Activated naive CD8-positive, alpha-beta T cell (primary cell): ENCODE results near the gene CNR2.
"Not testable (repeated sequence)": the region's sequence is repeated elsewhere in the genome, so short reads cannot be mapped to it uniquely, and the experiment has no call there.

Experiments used
- H3K27ac Mint-ChIP-seq: one replicate; pipeline ENCODE4 v1.8.0; 2021; ENCODE audit warnings: mixed read lengths
- H3K27me3 Mint-ChIP-seq: one replicate; pipeline ENCODE4 v1.8.0; 2021; ENCODE audit warnings: mixed read lengths
- H3K36me3 Mint-ChIP-seq: one replicate; pipeline ENCODE4 v1.8.0; 2021; ENCODE audit warnings: mixed read lengths
- H3K4me1 Mint-ChIP-seq: one replicate; pipeline ENCODE4 v1.8.0; 2021; ENCODE audit warnings: low read depth, mixed read lengths
- H3K4me3 Mint-ChIP-seq: one replicate; pipeline ENCODE4 v1.8.0; 2021; ENCODE audit warnings: mild to moderate bottlenecking, mixed read lengths
- H3K9me3 Mint-ChIP-seq: one replicate; pipeline ENCODE4 v1.8.0; 2021; ENCODE audit warnings: low read depth, mixed read lengths

The CNR2 gene

DNA sequence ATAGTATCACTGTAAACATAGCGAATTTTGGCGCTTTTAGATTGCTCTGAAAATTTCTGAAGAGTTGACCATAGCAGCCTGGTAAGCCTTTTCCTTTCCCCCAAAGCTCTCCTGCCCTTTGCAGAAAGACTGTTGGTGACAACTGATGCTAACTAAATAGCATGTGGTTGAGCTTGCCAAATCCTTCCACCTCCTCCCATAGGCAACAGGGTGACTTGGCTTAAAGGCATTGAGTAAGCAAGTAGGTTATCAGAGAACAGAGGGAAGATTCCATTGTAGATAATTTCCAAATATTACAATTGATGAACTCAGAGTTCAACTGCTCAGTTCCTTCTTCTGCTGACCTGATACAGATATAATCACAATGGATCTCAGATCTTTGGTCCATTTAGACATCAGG lies 68.0 kb downstream of the CNR2 start:
- no peaks in the 10 kb centered on the region for H3K4me1 Mint-ChIP-seq
- H3K27ac Mint-ChIP-seq: peak overlapping the region; percentile 5
- H3K9me3 Mint-ChIP-seq: no peaks in the 10 kb centered on the region

DNA sequence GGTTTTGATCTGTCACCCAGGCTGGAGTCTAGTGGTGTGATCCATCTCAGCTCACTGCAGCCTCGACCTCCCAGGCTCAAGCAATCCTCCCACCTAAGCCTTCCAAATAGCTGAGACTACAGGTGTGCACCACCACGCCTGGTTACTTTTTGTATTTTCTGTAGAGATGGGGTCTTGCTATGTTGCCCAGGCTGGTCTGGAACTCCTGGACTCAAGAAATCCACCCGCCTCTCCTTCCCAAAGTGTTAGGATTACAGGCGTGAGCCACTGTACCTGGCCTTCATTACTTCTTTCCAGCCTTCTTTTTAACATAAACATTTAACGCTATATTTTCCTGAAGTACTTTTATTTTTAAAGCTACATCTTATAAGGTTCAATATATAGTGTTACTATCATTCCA lies 69.5 kb downstream of the CNR2 start:
- no peak overlapping the region for H3K4me3 Mint-ChIP-seq
- peaks cover 20% of the 10 kb centered on the region for H3K36me3 Mint-ChIP-seq
- H3K4me1 Mint-ChIP-seq: peaks cover under 1% of the 10 kb centered on the region
- H3K9me3 Mint-ChIP-seq: no peaks in the 10 kb centered on the region
- H3K27ac Mint-ChIP-seq: no peak overlapping the region
- H3K27me3 Mint-ChIP-seq: no peaks in the 10 kb centered on the region

More for the DNA sequence above, 68.0 kb downstream of the CNR2 start:
- Mint-ChIP-seq H3K27me3 (no peaks in the 10 kb centered on the region), H3K36me3 (peaks cover 20% of the 10 kb centered on the region), H3K4me3 (no peak overlapping the region)

DNA sequence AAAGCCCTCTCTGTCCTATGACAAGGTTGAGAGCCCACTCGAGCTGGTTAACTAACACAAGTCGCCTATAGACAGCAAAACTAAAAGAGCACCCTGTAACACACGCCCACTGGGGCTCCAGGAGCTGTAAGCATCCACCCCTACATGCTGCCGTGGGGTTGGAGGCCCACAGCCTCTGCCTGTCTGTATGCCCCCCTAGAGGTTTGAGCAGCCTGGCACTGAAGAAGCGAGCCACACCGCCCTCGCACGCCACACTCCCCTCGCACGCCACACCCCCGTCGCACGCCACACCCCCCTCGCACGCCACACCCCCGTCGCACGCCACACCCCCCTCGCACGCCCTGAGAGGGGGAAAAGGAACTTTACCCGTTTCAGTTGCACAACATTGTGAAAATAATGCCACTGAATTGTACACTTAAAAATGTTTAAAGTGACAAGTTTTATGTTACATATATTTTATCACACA lies 74.7 kb downstream of the CNR2 start:
- Mint-ChIP-seq H3K27me3 (no peaks in the 10 kb centered on the region), H3K4me3 (peak overlapping the region; percentile 70), H3K4me1 (peaks cover 11% of the 10 kb centered on the region), H3K27ac (peak overlapping the region; percentile 41), H3K9me3 (no peaks in the 10 kb centered on the region), H3K36me3 (no peaks in the 10 kb centered on the region)

DNA sequence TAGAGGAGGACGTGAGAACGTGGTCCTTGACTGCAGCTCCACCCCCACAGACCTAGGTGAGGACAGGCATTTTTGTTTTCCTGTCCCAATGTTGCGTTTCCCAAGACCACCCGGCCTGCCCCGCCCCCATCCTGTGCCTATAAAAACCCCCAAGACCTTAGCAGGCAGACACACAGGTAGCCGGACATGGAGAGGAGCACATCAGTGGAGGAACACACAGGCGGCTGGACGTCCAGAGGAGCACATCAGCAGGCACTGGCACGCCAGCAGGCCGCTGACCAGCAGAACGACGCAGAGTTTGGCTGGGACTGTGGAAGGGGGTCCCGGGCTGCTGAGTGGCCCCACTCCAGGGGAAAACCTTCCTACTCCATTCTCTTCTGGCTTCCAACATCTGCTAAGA lies 75.3 kb downstream of the CNR2 start:
- peak overlapping the region; percentile 41 for H3K27ac Mint-ChIP-seq
- H3K27me3 Mint-ChIP-seq: no peaks in the 10 kb centered on the region
- no peaks in the 10 kb centered on the region for H3K36me3 Mint-ChIP-seq
- H3K4me3 Mint-ChIP-seq: peak overlapping the region; percentile 70
- H3K4me1 Mint-ChIP-seq: peaks cover 11% of the 10 kb centered on the region
- no peaks in the 10 kb centered on the region for H3K9me3 Mint-ChIP-seq

DNA sequence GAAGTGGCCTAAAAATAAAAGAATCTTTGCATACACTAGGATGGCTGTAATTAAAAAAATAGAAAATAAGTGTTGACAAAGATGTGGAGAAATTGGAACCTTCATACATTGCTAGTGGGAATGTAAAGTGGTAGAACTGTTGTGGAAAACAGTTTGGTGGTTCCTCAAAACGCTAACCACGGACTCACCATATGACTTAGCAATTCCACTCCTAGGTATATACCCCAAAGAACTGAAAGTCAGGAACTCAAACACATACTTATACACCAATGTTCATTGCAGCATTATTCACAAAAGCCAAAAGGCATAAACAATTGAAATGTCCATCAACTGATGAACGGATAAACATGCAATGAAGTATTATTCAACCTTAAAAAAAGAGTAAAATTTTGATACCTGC lies 77.1 kb downstream of the CNR2 start:
- Mint-ChIP-seq H3K4me3 (no peak overlapping the region), H3K36me3 (no peaks in the 10 kb centered on the region), H3K27ac (no peak overlapping the region), H3K27me3 (no peaks in the 10 kb centered on the region), H3K4me1 (peaks cover 11% of the 10 kb centered on the region), H3K9me3 (no peaks in the 10 kb centered on the region)

DNA sequence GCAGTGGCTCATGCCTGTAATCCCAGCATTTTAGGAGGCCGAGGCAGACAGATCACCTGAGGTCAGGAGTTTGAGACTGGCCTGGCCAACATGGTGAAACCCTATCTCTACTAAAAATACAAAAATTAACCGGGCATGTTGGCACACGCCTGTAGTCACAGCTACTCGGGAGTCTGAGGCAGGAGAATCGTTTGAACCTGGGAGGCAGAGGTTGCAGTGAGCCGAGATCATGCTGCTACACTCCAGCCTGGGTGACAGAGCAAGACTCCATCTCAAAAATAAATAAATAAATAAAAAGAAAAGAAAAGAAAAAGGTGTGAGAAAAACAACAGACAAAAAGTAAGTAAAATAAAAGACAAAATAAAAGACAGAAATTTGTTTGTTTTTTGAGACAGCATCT lies 79.0 kb downstream of the CNR2 start:
- peaks cover 11% of the 10 kb centered on the region for H3K4me1 Mint-ChIP-seq
- not testable (repeated sequence) for H3K27me3 Mint-ChIP-seq, H3K4me3 Mint-ChIP-seq, H3K9me3 Mint-ChIP-seq, H3K27ac Mint-ChIP-seq, H3K36me3 Mint-ChIP-seq

DNA sequence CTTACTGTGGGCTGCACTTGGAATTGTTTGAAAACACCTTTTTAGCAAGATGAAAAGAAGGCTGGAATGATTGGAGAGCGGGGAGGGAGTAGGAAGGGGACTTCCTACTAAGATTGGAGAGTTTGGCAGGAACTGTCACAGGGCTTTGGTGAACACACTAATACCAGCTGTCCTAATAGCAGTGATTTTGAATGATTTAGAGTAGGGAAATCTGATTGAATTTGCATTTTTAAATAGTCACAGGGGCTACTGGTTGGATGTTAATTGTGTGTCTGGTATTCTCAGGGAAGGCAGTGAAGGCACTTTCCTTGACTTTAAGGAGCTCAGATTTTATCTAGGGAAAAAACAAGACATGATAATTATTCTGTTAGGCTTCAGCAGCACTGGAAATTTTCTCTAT lies 85.4 kb downstream of the CNR2 start:
- no peak overlapping the region for H3K27ac Mint-ChIP-seq
- H3K4me3 Mint-ChIP-seq: no peak overlapping the region
- H3K27me3 Mint-ChIP-seq: no peaks in the 10 kb centered on the region

DNA sequence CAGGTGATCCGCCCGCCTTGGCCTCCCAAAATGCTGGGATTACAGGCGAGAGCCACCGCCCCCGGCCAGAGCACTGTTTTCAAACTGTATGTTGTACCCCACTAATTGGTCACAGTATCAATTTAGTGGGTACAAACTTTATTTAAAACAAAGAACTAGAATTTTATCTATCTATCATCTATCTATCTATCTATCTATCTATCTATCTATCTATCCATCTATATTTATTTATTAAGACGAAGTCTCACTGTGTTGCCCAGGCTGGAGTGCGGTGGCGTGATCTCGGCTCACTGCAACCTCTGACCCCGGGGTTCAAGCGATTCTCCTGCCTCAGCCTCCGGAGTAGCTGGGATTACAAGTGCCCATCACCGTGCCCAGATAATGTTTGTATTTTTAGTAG lies 86.6 kb downstream of the CNR2 start:
- H3K4me3 Mint-ChIP-seq, H3K36me3 Mint-ChIP-seq, H3K27ac Mint-ChIP-seq, H3K9me3 Mint-ChIP-seq, H3K27me3 Mint-ChIP-seq: not testable (repeated sequence)
- peaks cover 13% of the 10 kb centered on the region for H3K4me1 Mint-ChIP-seq

More for the DNA sequence above, 85.4 kb downstream of the CNR2 start:
- Mint-ChIP-seq H3K36me3 (no peaks in the 10 kb centered on the region), H3K4me1 (peaks cover 13% of the 10 kb centered on the region), H3K9me3 (no peaks in the 10 kb centered on the region)

DNA sequence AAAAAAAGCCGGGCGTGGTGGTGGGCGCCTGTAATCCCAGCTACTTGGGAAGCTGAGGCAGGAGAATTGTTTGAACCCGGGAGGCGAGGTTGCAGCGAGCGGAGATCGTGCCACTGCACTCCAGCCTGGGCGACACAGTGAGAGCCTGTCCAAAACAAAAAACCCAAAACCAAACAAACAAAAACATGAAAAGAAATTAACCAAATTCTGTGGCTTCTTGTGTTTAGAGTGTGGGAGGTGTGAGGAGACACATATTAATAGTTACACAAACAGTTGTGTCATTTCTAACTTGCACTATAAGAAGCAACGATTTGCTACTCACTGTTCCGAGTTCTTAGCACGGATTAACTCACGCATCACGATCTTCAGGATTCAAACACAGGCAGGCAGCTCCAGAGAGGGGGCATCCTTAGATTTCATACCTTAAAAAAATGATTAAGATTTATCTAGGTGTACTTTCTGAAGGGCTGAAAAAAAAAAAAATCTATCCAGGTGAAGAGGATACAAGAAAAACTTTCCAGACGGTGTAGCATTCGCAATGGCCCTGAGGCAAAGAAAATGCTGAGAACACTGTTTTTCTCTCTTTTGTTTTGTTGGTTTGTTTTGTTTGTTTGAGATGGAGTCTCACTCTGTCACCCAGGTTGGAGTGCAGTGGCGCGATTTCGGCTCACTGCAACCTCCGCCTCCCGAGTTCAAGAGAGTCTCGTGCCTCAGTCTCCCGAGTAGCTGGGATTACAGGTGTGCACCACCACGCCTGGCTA lies 87.2 kb downstream of the CNR2 start:
- Mint-ChIP-seq H3K27me3 (no peaks in the 10 kb centered on the region), H3K36me3 (no peaks in the 10 kb centered on the region), H3K4me3 (peak overlapping the region; percentile 96), H3K4me1 (peaks cover 13% of the 10 kb centered on the region), H3K27ac (peak overlapping the region; percentile 96), H3K9me3 (no peaks in the 10 kb centered on the region)

DNA sequence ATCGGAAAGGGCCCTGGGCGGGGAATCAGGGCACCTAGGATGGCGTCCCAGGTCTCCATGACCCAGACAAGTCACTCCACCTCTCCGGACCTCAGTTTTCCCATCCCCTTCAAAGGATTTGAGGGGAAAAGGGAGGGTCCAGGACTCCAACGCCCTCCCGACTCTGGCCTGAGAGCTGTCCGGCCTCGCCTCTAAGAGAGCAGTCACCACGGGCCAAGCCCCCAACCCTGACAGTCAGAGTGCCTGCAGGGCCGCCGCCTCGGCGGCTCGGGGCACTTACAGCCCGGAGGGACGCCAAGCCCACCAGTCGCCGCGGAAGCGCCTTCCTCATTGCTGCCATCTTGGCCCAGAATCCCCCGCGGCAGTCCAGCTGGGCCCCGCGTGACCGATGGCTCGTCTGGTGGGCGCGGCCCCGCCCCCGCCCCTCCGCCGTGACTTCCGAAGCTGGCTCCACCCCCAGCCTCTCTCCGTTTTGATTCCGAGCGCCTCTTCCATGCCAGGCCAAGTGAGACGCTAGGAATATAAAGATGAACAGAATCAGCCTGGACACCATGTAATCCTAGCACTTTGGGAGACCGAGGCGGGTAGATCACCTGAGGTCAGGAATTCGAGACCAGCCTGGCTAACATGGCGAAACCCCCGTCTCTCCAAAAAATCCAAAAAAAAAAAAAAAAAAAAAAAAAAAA lies 87.9 kb downstream of the CNR2 start, which contains the start of gene HMGCL:
TSS of gene HMGCL (minus strand) at position 354 of the 686 bp plus-strand sequence. CDS start at position 340, 14 bp downstream.
- Mint-ChIP-seq H3K27me3 (no peaks in the 10 kb centered on the region), H3K9me3 (no peaks in the 10 kb centered on the region)

DNA sequence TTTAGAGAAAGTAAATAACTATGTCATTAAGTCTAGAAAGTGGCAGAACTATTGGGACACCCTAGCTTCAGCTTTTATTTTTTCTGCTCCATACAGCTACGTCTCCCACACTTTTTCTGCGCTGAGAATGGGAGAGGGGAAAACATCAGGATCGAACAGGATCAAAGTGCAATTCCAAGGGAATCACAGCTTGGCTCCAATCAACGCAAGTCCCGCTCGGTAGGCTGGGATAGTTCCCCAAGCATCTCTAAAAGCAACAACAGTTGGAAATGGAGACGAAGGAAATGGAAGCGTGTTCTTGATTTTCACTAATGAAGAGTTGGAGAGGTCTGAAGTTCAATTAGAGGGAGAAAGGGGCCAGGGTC lies 88.5 kb downstream of the CNR2 start:
- H3K4me1 Mint-ChIP-seq: peaks cover 13% of the 10 kb centered on the region

More for the DNA sequence above, 87.9 kb downstream of the CNR2 start, which contains the start of gene HMGCL:
- H3K36me3 Mint-ChIP-seq: no peaks in the 10 kb centered on the region
- H3K4me1 Mint-ChIP-seq: peaks cover 13% of the 10 kb centered on the region
- H3K4me3 Mint-ChIP-seq: peak within 1 kb of the TSS; percentile 96
- H3K27ac Mint-ChIP-seq: peak within 1 kb of the TSS; percentile 96

DNA sequence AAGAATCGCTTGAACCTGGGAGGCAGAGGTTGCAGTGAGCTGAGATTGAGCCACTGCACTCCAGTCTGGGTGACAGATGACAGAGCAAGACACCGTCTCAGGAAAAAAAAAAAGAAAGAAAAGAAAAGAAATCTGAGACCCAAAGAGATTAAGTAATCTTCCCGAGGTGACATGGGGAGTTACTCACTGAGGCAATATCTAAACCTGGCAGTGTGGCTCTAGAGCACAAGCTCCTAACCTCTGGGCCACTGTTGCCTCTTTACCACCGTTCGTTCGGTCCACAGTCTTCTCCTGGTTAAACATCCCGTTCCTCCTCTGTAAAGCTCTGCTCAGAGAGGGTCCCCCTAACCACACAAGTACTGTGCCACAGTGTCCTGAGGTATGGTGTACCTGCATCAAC lies 89.4 kb downstream of the CNR2 start:
- H3K4me1 Mint-ChIP-seq: peaks cover 13% of the 10 kb centered on the region
- no peaks in the 10 kb centered on the region for H3K27me3 Mint-ChIP-seq

More for the DNA sequence above, 88.5 kb downstream of the CNR2 start:
- no peaks in the 10 kb centered on the region for H3K36me3 Mint-ChIP-seq
- H3K9me3 Mint-ChIP-seq: no peaks in the 10 kb centered on the region
- peak overlapping the region; percentile 96 for H3K4me3 Mint-ChIP-seq
- peak overlapping the region; percentile 96 for H3K27ac Mint-ChIP-seq
- H3K27me3 Mint-ChIP-seq: no peaks in the 10 kb centered on the region

More for the DNA sequence above, 89.4 kb downstream of the CNR2 start:
- Mint-ChIP-seq H3K9me3 (no peaks in the 10 kb centered on the region), H3K27ac (peak overlapping the region; percentile 55), H3K4me3 (peak overlapping the region; percentile 96), H3K36me3 (no peaks in the 10 kb centered on the region)
